Measurements from ENCODE around the gene TAF1C. TPM values are rescaled to one million over a fixed set of nuclear protein-coding genes. Genes with fewer than 3 reads are reported as not detected.

TAF1C gene
- total and polyA plus RNA-seq, 9 of the 15 experiments (the other 6 are each of a cell fraction or from before 2014, with no cell fraction given) = 1.5 to 74.8 (median 21.0) TPM

GRCh38 chr16:84186685-84187437 lies at the start of gene TAF1C (continued):
- peak; percentile 44; the same call in 1 of the 2 replicates for TF ChIP-seq ZNF395 (CRISPR knock-in tag; IDR thresholded peaks at IDR 0.05)
- TF ChIP-seq NBN (IDR thresholded peaks at IDR 0.05; ENCODE audit: low read depth) = no peak
- no peak for TF ChIP-seq TCF7 (IDR thresholded peaks at IDR 0.05; ENCODE audit: borderline replicate concordance)
- TF ChIP-seq SMARCC2 (IDR thresholded peaks at IDR 0.05; ENCODE audit: low read depth) = no peak
- TF ChIP-seq TFE3 (CRISPR knock-in tag; IDR thresholded peaks at IDR 0.05) = no peak
- no peak for TF ChIP-seq ILF3 (IDR thresholded peaks at IDR 0.05; ENCODE audit: borderline replicate concordance)
- no peak for TF ChIP-seq SIRT6 (IDR thresholded peaks at IDR 0.05; ENCODE audit: low read depth, low read length)
- TF ChIP-seq, protein P1, sequence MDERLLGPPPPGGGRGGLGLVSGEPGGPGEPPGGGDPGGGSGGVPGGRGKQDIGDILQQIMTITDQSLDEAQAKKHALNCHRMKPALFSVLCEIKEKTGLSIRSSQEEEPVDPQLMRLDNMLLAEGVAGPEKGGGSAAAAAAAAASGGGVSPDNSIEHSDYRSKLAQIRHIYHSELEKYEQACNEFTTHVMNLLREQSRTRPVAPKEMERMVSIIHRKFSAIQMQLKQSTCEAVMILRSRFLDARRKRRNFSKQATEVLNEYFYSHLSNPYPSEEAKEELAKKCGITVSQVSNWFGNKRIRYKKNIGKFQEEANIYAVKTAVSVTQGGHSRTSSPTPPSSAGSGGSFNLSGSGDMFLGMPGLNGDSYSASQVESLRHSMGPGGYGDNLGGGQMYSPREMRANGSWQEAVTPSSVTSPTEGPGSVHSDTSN (CRISPR knock-in tag; IDR thresholded peaks at IDR 0.05; ENCODE audit: low read depth) = no peak
- TF ChIP-seq, protein P1 (tag; conservative IDR thresholded peaks at IDR 0.05; ENCODE audit: low read depth) = no peak
- no peak for TF ChIP-seq YBX1 (IDR thresholded peaks at IDR 0.05)
- TF ChIP-seq EHMT2 (IDR thresholded peaks at IDR 0.05) = peak; percentile 67; the same call in 1 of the 2 replicates
- TF ChIP-seq, protein P2, sequence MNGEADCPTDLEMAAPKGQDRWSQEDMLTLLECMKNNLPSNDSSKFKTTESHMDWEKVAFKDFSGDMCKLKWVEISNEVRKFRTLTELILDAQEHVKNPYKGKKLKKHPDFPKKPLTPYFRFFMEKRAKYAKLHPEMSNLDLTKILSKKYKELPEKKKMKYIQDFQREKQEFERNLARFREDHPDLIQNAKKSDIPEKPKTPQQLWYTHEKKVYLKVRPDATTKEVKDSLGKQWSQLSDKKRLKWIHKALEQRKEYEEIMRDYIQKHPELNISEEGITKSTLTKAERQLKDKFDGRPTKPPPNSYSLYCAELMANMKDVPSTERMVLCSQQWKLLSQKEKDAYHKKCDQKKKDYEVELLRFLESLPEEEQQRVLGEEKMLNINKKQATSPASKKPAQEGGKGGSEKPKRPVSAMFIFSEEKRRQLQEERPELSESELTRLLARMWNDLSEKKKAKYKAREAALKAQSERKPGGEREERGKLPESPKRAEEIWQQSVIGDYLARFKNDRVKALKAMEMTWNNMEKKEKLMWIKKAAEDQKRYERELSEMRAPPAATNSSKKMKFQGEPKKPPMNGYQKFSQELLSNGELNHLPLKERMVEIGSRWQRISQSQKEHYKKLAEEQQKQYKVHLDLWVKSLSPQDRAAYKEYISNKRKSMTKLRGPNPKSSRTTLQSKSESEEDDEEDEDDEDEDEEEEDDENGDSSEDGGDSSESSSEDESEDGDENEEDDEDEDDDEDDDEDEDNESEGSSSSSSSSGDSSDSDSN (IDR thresholded peaks at IDR 0.05; ENCODE audit: borderline replicate concordance in 1 of 2, low read depth in 2 of 2, low read length in 2 of 2) = no peak
- TF ChIP-seq, protein P3, sequence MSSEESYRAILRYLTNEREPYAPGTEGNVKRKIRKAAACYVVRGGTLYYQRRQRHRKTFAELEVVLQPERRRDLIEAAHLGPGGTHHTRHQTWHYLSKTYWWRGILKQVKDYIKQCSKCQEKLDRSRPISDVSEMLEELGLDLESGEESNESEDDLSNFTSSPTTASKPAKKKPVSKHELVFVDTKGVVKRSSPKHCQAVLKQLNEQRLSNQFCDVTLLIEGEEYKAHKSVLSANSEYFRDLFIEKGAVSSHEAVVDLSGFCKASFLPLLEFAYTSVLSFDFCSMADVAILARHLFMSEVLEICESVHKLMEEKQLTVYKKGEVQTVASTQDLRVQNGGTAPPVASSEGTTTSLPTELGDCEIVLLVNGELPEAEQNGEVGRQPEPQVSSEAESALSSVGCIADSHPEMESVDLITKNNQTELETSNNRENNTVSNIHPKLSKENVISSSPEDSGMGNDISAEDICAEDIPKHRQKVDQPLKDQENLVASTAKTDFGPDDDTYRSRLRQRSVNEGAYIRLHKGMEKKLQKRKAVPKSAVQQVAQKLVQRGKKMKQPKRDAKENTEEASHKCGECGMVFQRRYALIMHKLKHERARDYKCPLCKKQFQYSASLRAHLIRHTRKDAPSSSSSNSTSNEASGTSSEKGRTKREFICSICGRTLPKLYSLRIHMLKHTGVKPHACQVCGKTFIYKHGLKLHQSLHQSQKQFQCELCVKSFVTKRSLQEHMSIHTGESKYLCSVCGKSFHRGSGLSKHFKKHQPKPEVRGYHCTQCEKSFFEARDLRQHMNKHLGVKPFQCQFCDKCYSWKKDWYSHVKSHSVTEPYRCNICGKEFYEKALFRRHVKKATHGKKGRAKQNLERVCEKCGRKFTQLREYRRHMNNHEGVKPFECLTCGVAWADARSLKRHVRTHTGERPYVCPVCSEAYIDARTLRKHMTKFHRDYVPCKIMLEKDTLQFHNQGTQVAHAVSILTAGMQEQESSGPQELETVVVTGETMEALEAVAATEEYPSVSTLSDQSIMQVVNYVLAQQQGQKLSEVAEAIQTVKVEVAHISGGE (CRISPR knock-in tag; IDR thresholded peaks at IDR 0.05) = peak in 1 of 3 experiments; percentile 72; a peak in 2 of 6 replicates
- no peak for TF ChIP-seq MAFG (tag; conservative IDR thresholded peaks at IDR 0.05)
- TF ChIP-seq HLTF (IDR thresholded peaks at IDR 0.05) = no peak
